AG09319 (cell line): ENCODE data around the gene CACNG5.

Source experiments
- DNase-seq: peaks from one replicate; pipeline ENCODE4 v3.0.0-alpha.2; 2010; ENCODE audit warnings: low read depth; ENCODE audit errors: extremely low read depth
- CTCF ChIP-seq: IDR thresholded peaks from 2 replicates; pipeline ENCODE4 v1.5.1; 2011; ENCODE audit warnings: low read depth, mild to moderate bottlenecking, inconsistent platforms, low read length, moderate library complexity

CACNG5 gene

DNA sequence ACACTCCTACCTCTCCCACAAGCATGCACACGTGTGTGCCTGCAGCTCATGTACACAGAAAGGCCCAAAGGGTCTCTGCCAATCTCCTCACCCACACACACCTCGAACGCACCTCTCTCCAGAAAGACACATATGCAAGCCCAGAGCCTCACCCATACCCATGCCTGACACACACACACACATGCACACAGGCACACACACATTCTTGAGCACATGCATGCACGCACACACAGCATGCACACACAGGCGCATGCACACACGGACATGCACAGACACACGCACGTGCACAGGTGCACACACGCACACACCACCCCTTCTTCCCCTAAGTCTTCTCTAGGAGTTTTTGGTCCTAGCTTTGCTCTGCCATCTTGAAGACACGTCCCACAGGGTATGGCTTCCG lies 80.9 kb downstream of the CACNG5 start:
- DNase-seq, result no peak
- no peak for TF ChIP-seq CTCF

DNA sequence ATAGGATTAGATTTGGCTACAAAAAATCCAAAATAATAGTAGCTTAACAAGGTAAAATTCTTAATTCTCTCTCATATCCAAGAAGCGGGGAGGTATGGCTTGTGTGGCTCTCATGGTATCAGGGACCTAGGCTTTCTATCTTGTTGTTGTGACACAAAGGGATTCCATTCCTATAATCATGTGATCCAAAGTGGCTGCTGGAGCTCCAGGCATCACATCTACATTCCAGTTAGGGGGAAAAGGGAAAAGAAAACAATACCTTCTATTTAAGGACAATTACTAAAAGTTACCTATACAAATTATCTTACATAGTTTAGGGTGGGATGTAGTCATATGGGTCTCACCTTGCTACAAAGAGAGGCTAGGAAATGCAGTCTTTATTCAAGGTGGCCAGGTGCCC lies 82.0 kb downstream of the CACNG5 start:
- no peak for DNase-seq
- TF ChIP-seq CTCF, result no peak

GRCh38 chr17:66918896-66919295 lies 84.0 kb downstream of the CACNG5 start:
- TF ChIP-seq CTCF, result no peak
- DNase-seq, result no peak

DNA sequence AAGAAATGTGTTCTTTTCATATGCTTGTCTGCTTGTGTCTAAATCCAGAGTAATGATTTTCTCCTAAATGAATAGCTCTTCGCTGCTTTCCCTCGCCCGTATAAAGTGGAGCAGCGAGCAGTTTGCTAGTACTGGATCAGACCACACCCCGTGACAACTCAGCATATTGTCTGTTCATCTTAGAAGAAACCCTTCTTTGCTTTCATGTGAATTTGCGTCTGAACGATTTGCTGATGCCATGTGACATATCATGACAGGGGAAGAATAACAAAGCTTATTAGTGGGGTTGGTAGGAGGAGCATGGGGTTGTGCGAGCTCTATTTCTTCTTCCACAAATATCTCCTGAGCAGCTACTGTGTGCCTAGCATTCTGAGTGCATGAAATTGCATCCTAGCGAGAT lies 85.5 kb downstream of the CACNG5 start:
- no peak for DNase-seq
- no peak for TF ChIP-seq CTCF

GRCh38 chr17:66920950-66921349 lies 86.0 kb downstream of the CACNG5 start:
- TF ChIP-seq CTCF, result no peak

DNA sequence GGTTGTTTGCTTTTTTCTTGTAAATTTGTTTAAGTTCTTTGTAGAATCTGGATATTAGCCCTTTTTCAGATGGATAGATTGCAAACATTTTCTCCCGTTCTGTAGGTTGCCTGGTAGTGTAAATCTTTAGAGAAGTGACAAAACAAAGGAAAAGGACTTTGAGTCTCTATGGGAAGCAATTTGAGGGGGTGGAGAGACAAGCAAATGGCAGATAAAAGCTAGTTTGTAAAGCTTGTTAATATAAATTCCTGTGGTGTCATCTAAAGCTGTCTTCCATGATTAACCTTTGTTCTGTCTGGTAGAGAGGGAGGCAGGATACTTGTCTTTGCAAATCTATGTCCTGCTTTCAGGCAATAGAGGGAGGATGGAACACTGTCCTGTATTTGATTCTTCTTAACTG lies 89.0 kb downstream of the CACNG5 start:
- no peak for TF ChIP-seq CTCF
- DNase-seq, result no peak

More at GRCh38 chr17:66920950-66921349, 86.0 kb downstream of the CACNG5 start:
- no peak for DNase-seq

DNA sequence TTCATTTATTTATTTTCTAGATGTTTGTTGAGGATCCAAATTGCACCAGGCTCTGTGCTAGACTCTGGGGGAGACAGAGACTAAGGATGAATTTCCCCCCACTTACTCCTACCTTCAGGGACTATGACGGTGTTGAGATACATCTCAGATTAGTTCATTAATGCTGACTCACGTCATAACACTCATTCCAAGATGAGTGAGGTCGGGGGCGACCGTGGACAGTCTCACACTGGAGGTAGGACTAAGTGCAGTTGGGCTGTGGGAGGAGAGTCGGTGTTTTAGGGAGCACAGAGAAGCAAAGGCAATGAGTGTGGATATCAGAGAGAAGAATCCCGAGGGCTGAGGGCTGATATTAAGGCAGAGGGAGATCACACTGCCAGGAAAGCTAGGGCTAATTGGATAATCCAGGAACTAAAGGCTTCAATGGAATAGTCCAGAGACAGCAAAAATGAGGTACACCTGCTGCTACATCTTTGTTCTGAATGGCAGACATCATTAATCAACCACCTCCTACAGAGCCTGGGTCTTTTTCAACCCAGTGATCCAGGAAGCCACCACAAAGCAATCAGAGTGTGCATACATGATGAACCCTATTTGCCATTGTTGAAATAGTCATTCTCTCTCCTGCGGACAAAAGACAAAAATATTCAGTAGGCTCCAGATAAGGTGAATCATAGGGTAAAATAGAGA lies 91.0 kb downstream of the CACNG5 start:
- no peak for DNase-seq
- no peak for TF ChIP-seq CTCF
